HG03064 (cell line): ENCODE measurements around the gene CSF1R.
"Not testable (repeated sequence)": the region's sequence is repeated elsewhere in the genome, so short reads cannot be mapped to it uniquely, and the experiment has no call there.

Experiments used
- ATAC-seq: cut with Tn5 transposase; IDR thresholded peaks from one replicate; pipeline ENCODE4 v1.9.1; 2021; ENCODE audit warnings: low read depth; ENCODE audit not compliant: unreplicated experiment

Gene CSF1R

DNA sequence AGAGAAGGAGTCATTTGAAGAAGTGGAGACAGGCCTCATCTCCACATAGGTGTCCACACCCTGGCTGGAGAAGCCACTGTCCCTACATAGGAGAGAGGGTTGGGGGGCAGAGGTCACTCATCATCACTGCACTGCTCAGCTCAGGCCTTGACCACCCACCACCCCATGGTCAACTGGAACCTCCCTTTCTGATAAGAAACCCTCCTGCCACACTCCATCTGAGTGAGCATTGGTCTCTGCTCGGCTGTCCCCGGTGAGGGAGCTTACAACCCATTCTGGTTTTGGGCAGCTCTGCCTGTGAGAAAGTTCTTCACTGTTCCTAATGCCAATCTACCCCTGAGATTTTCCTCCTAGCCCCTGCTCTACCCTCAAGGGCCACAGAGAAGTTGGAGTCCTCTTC, 28.8 kb downstream of the CSF1R start:
- no peak for ATAC-seq

DNA sequence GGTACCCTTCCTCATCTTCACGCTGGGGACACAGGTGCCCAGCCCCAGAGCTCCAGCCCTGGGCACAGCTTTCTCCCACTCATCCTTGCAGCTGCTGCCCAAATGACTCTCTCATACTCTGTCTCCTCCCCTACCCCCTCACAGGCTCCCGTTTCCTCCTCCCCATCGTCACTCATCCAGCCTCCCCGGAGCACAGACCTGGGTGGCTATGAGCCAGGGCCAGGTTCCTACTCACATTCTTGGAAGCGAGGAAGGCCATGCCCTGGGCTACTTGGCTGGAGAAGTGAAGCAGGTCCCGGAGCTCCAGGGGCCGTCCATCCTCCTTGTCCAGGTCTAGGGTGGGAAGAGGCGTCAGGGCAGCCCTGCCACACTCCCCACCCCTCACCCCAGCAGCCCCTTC, 29.3 kb downstream of the CSF1R start:
- ATAC-seq, result no peak

DNA sequence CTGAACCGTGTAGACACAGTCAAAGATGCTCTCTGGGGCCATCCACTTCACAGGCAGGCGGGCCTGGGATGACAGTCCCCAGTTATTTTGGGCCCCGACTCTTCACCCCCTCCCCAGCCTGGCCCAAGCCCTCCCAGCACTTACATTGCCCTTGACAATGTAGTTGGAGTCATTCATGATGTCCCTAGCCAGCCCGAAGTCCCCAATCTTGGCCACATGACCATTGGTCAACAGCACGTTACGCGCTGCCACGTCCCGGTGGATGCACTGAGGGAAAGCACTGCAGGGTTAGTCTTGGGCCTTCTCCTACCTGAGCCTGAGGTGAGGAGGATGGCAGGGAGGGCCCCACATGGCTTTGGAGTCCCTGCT, 30.3 kb downstream of the CSF1R start:
- no peak for ATAC-seq

DNA sequence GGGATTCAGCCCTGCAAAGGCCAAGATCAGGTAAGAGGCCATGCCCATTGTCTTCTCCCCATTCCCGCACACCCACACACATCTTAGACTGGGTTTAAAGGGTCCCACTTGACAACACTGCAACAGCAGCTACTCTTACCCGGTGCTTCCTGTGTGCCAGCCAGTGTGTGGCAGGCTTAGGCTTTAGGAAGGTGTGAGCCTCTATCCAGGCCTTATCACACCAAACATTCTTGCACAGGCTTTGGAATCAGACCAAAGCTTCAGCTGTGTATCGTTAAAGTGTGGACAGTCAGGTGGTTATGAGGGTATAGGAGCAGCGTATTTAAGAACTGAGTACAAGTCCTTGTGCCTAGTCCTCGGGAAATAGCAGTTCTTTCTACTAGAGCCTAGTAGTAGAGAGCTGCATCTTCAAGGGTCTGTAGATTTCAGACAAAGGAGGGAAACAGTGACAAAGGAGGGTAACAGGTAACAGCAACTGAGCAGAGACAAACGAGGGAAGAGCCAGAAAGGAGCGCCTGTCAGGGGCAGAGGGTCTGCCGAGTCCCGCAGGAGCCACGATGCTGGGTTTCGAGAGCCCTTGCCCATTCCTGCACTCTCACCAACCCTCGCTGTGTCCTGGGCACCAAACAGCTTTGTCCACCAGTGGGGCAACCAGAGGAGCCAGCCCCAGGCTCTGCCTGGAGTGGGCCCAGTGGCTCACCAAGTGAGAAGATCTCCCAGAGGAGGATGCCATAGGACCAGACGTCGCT, 30.9 kb downstream of the CSF1R start:
- ATAC-seq, result no peak

DNA sequence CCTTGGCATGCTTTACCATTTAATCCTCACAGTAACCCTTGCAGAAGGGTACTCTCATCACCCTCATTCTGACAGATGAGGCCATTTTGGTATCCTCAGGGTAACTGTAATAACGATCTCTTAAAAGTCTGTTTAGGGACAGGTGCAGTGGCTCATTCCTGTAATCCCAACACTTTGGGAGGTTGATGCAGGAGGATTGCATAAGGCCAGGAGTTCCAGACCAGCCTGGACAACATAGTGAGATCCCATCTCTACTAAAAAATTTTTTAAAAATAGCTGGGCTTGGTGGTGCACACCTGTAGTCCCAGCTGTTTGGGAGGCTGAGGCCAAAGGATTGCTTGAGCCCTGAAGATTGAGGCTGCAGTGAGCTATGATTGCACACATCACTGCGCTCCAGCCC, 31.8 kb downstream of the CSF1R start:
- ATAC-seq, result no peak

DNA sequence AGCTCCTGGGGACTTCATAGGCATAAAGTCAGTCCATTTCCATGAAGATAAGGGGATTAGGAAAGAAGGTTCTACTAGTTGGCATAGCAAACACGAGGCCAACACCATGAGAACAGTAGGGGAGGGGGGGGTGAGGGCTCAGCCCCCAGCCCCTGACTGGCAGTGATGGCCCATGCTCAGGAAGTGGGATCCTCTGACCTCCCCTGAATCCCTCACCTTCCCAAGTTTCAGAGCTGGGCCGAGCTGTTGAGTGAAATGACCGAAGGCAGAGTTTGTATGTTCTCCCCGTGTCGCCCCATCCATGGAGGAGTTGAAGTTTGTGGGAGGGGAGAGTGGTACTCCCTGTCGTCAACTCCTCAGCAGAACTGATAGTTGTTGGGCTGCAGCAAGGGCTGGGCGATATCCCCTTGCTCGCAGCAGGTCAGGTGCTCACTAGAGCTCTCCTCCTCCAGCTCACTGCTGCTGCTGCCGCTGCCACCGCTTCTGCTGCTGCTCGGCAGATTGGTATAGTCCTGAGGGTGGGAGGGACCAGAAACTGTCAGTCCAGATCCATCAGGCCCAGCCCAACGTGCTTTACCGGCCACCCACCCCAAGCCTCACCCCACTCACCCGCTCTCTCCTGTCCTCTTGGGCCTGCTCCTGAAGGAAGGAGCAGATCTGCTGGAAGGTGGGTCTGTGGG, 32.5 kb downstream of the CSF1R start:
- no peak for ATAC-seq

DNA sequence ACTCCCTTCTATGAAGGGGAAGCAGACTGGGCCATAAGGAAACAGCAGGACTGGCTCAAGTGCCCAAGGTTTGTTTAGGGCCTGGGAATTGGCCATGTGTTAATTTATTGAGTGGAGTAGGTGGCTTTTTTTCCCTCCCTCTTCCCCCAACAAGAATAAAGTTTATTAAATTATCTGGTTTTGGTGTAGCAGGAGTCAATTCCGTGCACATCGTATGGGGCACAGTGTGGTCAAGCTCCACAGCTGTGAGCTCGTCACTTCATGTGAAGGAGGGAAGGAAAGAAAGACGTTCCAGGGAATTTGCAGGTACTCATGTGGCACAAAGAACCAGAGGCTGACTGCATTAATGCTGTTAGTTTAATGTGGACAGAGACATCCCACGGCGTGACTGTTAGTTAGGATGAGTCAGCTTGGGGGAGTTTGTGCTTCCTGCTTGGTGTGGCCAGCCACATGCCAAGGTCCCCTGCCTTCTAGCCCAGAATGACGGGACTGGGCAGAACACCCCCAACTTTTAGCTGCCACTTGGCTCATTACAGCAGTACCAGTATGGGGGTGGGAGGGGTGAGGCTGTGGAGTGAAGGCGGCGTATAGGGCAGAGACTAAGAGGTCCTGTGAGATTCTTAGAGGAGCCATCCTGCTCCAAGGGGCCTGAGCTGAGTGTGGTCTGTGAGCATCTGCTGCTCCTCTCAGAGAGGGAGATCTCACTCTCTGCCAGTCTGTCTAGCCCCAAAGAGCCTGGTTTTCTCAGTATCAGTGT, 33.2 kb downstream of the CSF1R start:
- no peak for ATAC-seq

DNA sequence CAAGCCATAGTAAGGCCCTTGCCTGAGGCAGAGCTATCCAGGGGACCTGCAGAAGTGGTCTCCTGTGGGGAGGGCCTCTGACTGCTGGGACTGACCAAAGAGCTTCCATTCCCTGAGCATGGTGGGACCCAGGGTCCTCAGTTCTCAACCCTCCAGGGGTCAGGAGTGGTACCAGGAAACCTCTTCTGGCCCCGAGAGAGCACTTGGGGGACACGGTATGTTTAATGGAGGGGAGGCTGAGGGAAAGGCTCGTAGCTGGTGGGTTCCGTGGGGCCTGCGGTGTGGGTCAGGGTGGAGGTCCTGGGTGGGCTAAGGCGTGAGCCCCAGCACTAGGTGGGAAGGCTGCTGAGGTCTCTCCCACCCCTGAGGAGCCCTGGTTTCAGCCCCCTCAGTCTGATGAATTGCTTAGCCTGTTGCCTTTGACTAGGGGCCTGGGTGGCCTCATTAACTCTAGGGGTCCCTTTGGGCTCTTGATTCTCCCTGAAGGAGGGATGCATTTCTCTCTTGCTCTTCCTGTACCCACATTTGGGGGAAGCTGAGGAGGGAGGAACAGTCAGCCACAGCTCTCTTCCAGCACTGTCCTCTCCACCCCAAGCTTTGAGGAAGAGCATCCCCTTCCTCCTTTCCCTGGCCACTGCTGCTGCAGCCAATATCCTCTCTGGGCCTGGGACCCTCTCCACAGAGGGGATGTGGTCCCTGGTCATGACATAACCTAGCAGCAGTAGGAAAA, 34.0 kb downstream of the CSF1R start:
- no peak for ATAC-seq

DNA sequence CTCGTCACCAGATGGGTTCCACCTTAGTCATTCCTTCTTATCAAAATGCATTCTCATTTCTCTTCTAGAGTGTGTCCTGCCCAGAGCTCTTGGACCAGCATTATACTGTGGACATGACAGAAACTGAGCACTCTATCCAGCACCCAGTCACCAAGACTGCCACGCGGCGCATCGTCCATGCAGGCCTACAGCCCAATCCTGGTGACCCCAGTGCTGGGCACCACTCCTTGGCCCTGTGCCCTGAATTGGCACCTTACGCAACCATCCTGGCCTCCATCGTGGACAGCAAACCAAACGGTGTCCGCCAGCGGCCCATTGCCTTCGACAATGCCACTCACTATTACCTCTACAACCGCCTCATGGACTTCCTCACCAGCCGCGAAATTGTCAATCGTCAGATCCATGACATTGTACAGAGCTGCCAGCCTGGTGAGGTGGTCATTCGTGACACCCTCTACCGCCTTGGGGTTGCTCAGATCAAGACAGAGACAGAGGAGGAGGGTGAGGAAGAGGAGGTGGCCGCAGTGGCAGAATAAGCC, 34.6 kb downstream of the CSF1R start:
- ATAC-seq, result no peak

DNA sequence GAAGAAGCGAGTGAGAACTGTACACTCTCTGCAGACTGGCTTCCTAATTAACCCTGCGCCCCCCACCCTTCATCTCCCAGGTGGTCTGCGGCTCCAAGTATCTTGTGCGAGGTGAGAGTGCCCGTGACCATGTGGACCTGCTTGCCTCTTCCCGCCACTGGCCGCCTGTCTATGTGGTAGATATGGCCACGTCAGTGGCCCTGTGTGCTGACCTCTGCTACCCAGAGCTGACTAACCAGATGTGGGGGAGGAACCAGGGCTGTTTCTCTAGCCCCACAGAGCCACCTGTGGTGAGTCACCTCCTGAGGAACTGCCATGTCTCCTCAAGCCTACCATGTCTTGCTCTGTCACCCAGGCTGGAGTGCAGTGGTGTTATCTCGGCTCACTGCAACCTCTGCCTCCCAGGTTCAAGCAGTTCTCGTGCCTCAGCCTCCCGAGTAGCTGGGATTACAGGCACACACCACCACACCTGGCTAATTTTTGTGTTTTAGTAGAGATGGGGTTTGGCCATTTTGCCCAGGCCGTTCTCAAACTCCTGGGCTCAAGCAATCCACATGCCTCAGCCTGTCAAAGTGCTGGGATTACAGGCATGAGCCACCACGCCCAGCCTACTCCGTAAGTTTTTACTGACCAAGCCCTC, 36.1 kb downstream of the CSF1R start:
- not testable (repeated sequence) for ATAC-seq

DNA sequence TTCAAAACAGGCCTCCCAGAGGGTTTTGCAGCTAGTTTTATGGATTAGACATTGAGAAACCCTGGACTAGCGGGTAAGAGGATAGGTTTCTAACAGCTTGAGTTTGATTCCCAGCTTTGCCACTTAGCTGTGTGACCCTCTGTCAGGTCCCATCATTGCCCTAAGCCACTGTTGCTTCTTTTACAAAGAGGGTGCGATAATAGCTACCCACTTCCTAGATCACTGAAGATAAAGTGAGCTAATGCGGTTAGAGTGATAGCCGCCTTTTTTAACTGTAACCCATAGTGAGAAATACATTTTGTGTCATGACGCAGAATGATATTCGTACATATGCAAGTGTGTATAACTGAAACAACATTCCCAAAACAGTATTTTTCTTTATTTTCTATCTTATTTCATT, 40.3 kb downstream of the CSF1R start:
- no peak for ATAC-seq

DNA sequence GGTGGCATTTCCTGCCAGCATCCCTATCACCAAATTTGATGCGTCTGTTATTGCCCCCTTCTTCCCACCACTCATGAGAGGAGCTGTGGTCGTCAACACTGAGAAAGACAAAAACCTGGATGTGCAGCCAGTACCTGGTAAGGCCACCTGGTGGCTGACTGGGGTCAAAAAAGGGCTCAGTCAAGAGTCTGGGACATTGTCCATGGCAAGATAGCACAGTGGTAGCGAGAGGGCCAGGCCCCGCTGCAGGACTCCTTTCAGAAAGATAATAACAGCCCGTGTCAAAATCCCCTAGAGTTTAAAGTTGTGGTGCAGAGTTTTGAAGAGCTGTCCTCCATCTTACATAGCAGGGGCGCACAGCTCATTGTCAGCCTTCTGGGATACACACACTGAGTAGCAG, 40.8 kb downstream of the CSF1R start:
- no peak for ATAC-seq

DNA sequence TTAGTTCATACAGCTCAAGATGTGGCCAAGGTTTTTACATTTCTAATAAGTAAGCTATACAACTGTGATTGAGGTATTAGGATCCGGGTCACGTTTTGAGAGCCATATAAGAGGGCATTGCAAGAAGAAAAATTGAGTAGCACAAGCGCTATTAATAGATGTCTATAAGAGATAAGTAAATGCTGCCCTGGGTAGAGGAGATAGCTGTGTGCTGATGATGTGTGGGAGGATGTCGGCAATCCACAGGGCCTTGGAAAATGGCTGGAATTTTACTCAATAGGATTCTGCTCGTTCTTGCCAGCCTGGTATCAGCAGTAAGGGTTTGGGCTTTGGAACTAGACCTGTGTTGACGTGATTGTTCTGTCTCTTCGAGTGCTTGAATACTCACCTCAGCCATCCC, 41.6 kb downstream of the CSF1R start:
- ATAC-seq, result no peak

DNA sequence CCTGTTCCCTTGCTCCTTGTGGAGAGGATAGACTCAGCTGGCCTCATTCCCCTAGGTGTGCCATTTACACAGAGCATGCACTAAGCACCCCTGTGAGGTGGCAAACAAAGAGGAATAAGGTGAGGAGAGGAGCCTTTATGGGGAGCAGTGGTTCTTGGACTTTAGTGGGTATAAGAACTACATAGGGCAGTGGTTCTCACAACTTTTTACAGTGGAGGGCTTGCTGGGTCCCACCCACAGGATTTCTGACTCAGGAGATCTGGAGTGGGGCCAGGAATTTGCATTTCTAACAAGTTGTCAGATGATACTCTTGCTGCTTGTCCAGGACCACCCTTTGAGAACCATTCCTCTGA, 42.0 kb downstream of the CSF1R start:
- ATAC-seq, result no peak

DNA sequence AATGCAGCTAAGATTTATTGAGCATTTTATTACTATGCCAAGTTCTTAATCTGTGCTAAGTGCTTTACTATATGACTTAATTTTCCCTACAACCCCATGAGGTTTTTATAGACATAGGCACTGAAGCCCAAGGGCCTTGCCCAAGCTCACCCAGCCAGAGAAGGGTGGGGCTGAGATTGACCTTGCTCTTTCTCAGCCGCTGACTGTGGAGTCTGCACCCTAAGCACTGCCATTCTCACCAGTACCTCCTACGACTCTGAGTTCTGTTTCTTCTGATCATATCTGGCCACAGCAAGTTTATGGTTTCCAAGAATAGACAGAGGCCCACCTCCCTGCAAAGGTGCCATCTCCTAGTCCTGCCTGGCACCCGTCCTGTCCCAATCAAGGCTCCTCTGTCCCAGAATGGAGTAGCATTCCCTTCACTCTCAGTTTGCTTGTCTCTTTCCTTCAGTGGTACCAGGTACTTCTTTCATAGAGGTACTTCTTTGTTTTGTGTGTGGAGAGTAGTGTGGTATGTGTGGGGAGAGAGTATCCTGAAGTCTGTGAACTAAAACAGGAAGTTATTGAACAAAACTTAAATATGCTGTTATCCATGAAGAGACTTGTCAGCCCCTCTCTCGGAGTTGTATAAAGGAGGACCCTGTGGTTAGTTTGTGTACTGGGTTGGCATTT, 42.6 kb downstream of the CSF1R start:
- no peak for ATAC-seq

DNA sequence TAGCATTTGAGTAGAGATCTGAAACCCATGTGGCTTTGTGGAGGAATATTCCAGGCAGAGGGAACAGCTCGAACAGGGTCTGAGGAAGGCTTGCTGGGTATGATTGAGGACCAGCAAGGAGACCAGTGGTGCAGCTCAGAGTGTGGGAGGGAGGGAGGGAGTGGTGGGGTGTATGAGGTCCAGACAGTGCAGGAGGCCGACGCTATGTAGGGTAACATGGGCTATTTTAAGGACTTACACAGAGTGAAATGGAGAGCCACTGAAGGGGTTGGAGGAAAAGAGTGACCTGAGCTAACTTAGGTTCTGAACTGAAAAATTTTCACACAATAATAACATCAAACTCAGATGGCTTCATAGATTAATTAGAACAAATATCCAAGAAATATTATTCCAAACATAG, 43.9 kb downstream of the CSF1R start:
- ATAC-seq, result no peak

DNA sequence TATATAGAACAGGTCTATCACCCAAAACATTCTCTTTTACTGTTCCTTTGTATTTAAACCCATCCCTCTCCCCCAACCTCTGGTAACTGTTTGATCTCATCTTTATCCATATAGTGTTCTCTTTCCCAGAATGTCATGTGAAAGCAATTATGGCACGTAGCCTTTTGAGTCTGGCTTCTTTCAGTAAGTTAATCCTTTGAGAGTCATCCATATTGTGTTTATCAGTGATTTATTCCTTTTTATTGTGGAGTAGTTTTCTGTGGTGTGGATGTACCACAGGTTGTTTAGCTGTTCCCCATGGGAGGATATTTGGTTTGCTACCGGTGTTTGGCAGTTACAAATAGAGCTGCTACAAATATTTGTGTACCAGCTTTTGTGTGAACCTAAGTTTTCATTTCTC, 47.8 kb downstream of the CSF1R start:
- ATAC-seq, result no peak

DNA sequence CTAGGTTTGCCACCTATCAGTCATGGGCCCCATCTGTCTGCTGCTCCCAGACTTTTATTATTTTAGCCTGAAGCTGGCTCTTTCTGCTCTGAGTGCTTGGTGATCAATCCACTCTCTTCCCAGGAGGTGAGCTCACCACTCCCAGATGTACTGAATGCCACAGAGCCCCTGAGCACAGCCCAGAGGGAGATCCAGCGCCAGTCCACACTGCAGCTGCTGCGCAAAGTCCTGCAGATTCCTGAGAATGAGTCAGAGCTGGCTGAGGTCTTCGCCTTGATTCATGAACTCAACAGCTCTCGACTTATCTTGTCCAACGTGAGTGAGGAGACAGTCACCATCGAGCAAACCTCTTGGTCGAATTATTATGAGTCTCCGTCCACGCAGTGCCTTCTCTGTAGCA, 49.8 kb downstream of the CSF1R start:
- no peak for ATAC-seq

DNA sequence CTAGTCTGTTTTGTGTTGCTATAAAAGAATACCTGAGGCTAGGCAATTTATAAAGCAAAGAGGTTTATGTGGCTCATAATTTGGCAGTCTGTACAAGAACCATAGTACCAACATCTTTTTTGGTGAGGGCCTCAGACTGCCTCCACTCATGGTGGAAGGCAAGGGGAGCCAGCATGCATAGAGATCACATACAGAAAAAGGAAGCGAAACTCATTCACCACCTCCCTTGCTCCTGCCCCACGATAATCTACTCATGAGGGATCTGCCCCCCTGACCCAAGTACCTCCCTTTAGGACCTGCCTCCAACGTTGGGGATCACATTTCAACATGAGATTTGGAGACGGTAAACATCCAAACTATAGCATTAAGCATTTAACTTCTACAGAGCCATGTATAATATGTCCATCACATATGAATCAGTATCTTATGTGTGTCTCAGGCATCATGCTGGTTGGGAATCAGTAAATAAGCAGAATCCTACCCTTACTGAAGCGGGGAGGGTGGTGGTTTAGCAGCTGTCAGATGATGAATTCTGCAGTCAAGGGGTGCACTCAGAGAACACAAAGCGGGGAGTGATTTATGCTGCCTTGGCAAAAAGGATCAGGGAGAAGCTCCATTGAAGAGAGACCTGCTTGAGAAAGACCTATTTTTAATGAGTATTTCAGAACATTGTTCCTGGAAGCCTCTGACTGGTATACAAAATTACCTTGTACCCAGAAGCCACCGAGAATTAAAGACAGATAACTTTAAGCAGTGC, 51.0 kb downstream of the CSF1R start:
- ATAC-seq, result peak; percentile 72
